ENCODE results near the gene PRR15. TPM values are rescaled to one million over a fixed set of nuclear protein-coding genes. Genes with fewer than 3 reads are reported as not detected.

PRR15 gene
- total RNA-seq, 2 experiments from 2014 or later, result not detected

GRCh38 chr7:29588212-29588611 is 24.6 kb downstream of the PRR15 start:
- no peaks in the 10 kb centered on the region for H3K4me1 ChIP-seq (ENCODE audit: insufficient read depth, low read length, poor library complexity, severe bottlenecking)
- no peak overlapping the region for H3K27ac ChIP-seq (ENCODE audit: low read depth, low read length, poor library complexity, severe bottlenecking)
- no peak overlapping the region for H3K4me2 ChIP-seq (ENCODE audit: low read length)
- no peaks in the 10 kb centered on the region for H3K79me2 ChIP-seq (ENCODE audit: insufficient read depth, low read depth, low read length)
- no TSS peak for BruUV-seq (replicated peaks)
- ChIA-PET CTCF (ENCODE audit: unreplicated experiment) (interaction anchor here (0.5 kb wide), 1 partner anchor 189 kb away, joined by 3 read pairs; no protein-coding TSS in a partner anchor), POLR2A (no interaction called here)
- TF ChIP-seq CTCF (conservative IDR thresholded peaks at IDR 0.05; ENCODE audit: low read length), result no peak
- TF ChIP-seq EZH2phosphoT487 (IDR thresholded peaks at IDR 0.05; ENCODE audit: borderline replicate concordance, low read depth, low read length), result no peak
- intact Hi-C loops (cut with micrococcal nuclease; ENCODE audit: unreplicated experiment), result no loop called here
- no peak overlapping the region for H3K4me3 ChIP-seq (ENCODE audit: low read depth, low read length, poor library complexity, severe bottlenecking)
- no peaks in the 10 kb centered on the region for H3K9me3 ChIP-seq (ENCODE audit: low read length)
- DNase-seq (ENCODE audit: low spot score), result no peak
- no peak overlapping the region for H2AFZ ChIP-seq (ENCODE audit: low read length)
- H3K36me3 ChIP-seq (ENCODE audit: insufficient read depth, low read length), result no peaks in the 10 kb centered on the region
- H4K20me1 ChIP-seq (ENCODE audit: insufficient read depth, low read length), result no peaks in the 10 kb centered on the region
- H3K9me2 ChIP-seq (ENCODE audit: insufficient read depth, low read length), result no peaks in the 10 kb centered on the region

GRCh38 chr7:29588900-29589696 is 25.5 kb downstream of the PRR15 start:
- H3K9me3 ChIP-seq (ENCODE audit: low read length), result no peaks in the 10 kb centered on the region
- TF ChIP-seq EZH2phosphoT487 (IDR thresholded peaks at IDR 0.05; ENCODE audit: borderline replicate concordance, low read depth, low read length), result no peak
- TF ChIP-seq CTCF (conservative IDR thresholded peaks at IDR 0.05; ENCODE audit: low read length), result peak; percentile 90
- H3K79me2 ChIP-seq (ENCODE audit: insufficient read depth, low read depth, low read length), result no peaks in the 10 kb centered on the region
- no peak overlapping the region; the same call in 1 of the 2 replicates for H3K4me2 ChIP-seq (ENCODE audit: low read length)
- intact Hi-C loops (cut with micrococcal nuclease; ENCODE audit: unreplicated experiment), result no loop called here
- H3K36me3 ChIP-seq (ENCODE audit: insufficient read depth, low read length), result no peaks in the 10 kb centered on the region
- ChIA-PET POLR2A (no interaction called here), CTCF (ENCODE audit: unreplicated experiment) (no interaction called here)
- H3K4me1 ChIP-seq (ENCODE audit: insufficient read depth, low read length, poor library complexity, severe bottlenecking), result no peaks in the 10 kb centered on the region
- H2AFZ ChIP-seq (ENCODE audit: low read length), result peak overlapping the region; percentile 44; the same call in 1 of the 2 replicates
- BruUV-seq (replicated peaks), result no TSS peak
- no peaks in the 10 kb centered on the region for H3K9me2 ChIP-seq (ENCODE audit: insufficient read depth, low read length)
- H4K20me1 ChIP-seq (ENCODE audit: insufficient read depth, low read length), result no peaks in the 10 kb centered on the region
- no peak overlapping the region for H3K27ac ChIP-seq (ENCODE audit: low read depth, low read length, poor library complexity, severe bottlenecking)
- H3K4me3 ChIP-seq (ENCODE audit: low read depth, low read length, poor library complexity, severe bottlenecking), result no peak overlapping the region
- peak; percentile 52 for DNase-seq (ENCODE audit: low spot score)

GRCh38 chr7:29592866-29593265 is 29.2 kb downstream of the PRR15 start:
- CTCF ChIA-PET (ENCODE audit: unreplicated experiment), result no interaction called here
- Histone ChIP-seq H4K20me1 (ENCODE audit: insufficient read depth, low read length) (no peaks in the 10 kb centered on the region), H3K27ac (ENCODE audit: low read depth, low read length, poor library complexity, severe bottlenecking) (no peak overlapping the region), H3K4me3 (ENCODE audit: low read depth, low read length, poor library complexity, severe bottlenecking) (no peak overlapping the region), H3K9me3 (ENCODE audit: low read length) (no peaks in the 10 kb centered on the region), H3K36me3 (ENCODE audit: insufficient read depth, low read length) (no peaks in the 10 kb centered on the region), H3K79me2 (ENCODE audit: insufficient read depth, low read depth, low read length) (no peaks in the 10 kb centered on the region), H2AFZ (ENCODE audit: low read length) (no peak overlapping the region), H3K4me1 (ENCODE audit: insufficient read depth, low read length, poor library complexity, severe bottlenecking) (no peaks in the 10 kb centered on the region), H3K4me2 (ENCODE audit: low read length) (no peak overlapping the region), H3K9me2 (ENCODE audit: insufficient read depth, low read length) (no peaks in the 10 kb centered on the region)
- BruUV-seq (replicated peaks), result no TSS peak
- intact Hi-C loops (cut with micrococcal nuclease; ENCODE audit: unreplicated experiment), result no loop called here
- TF ChIP-seq CTCF (conservative IDR thresholded peaks at IDR 0.05; ENCODE audit: low read length) (no peak), EZH2phosphoT487 (IDR thresholded peaks at IDR 0.05; ENCODE audit: borderline replicate concordance, low read depth, low read length) (no peak)
- DNase-seq (ENCODE audit: low spot score), result no peak
- POLR2A ChIA-PET, result interaction anchor here (0.6 kb wide), 1 partner anchor 242 kb away, joined by 3 read pairs; no protein-coding TSS in a partner anchor
